ENCODE data around the gene MELTF. TPM values are rescaled to one million over a fixed set of nuclear protein-coding genes. Genes with fewer than 3 reads are reported as not detected.

Gene MELTF
- total RNA-seq, 1 donor from 2014 or later, result 10.8 TPM

- intact Hi-C loops (cut with DNase I), result no loop called here
- peak; percentile 55 for DNase-seq (ENCODE audit: low spot score)
Measured at GRCh38 chr3:197027896-197028727, 1.5 kb downstream of the MELTF start.

- DNase-seq (ENCODE audit: low spot score), result peak; percentile 66
- intact Hi-C loops (cut with DNase I), result no loop called here
Measured at GRCh38 chr3:197027151-197027895, 2.3 kb downstream of the MELTF start.

GRCh38 chr3:197026481-197026866 lies 3.1 kb downstream of the MELTF start:
- intact Hi-C loops (cut with DNase I), result no loop called here
- DNase-seq (ENCODE audit: low spot score), result peak; percentile 71

GRCh38 chr3:197025736-197026480 lies 3.7 kb downstream of the MELTF start:
- intact Hi-C loops (cut with DNase I), result no loop called here
- DNase-seq (ENCODE audit: low spot score), result peak; percentile 67

- peak; percentile 66 for DNase-seq (ENCODE audit: low spot score)
- intact Hi-C loops (cut with DNase I), result no loop called here
Measured at GRCh38 chr3:197024881-197025735, 4.5 kb downstream of the MELTF start.

GRCh38 chr3:197023998-197024651 lies 5.5 kb downstream of the MELTF start:
- intact Hi-C loops (cut with DNase I), result no loop called here
- DNase-seq (ENCODE audit: low spot score), result peak; percentile 66

- peak; percentile 67 for DNase-seq (ENCODE audit: low spot score)
- intact Hi-C loops (cut with DNase I), result no loop called here
Measured at GRCh38 chr3:197023241-197023997, 6.2 kb downstream of the MELTF start.

GRCh38 chr3:197022405-197023231 lies 7.0 kb downstream of the MELTF start:
- intact Hi-C loops (cut with DNase I), result no loop called here

GRCh38 chr3:197021729-197022404 lies 7.8 kb downstream of the MELTF start:
- DNase-seq (ENCODE audit: low spot score), result peak; percentile 65
- intact Hi-C loops (cut with DNase I), result no loop called here

More at GRCh38 chr3:197022405-197023231, 7.0 kb downstream of the MELTF start:
- peak; percentile 67 for DNase-seq (ENCODE audit: low spot score)

- intact Hi-C loops (cut with DNase I), result no loop called here
- DNase-seq (ENCODE audit: low spot score), result peak; percentile 68
Measured at GRCh38 chr3:197021231-197021630, 8.4 kb downstream of the MELTF start.

GRCh38 chr3:197019535-197019934 lies 10.1 kb downstream of the MELTF start:
- intact Hi-C loops (cut with DNase I), result no loop called here
- DNase-seq (ENCODE audit: low spot score), result no peak

- DNase-seq (ENCODE audit: low spot score), result peak; percentile 22
- intact Hi-C loops (cut with DNase I), result no loop called here
Measured at GRCh38 chr3:197019021-197019420, 10.6 kb downstream of the MELTF start.

GRCh38 chr3:197017003-197017402 lies 12.6 kb downstream of the MELTF start:
- intact Hi-C loops (cut with DNase I), result no loop called here
- DNase-seq (ENCODE audit: low spot score), result no peak

- no peak for DNase-seq (ENCODE audit: low spot score)
- intact Hi-C loops (cut with DNase I), result no loop called here
Measured at GRCh38 chr3:197015790-197016736, 13.6 kb downstream of the MELTF start.

- no peak for DNase-seq (ENCODE audit: low spot score)
- intact Hi-C loops (cut with DNase I), result no loop called here
Measured at GRCh38 chr3:197014942-197015575, 14.6 kb downstream of the MELTF start.

All from cardiac septum (tissue), 1 donor.